Activated B cell treated with CpG ODN at 0.5 μM for 24 hours (primary cell): ENCODE results near the gene NOXO1. TPM values are rescaled to one million over a fixed set of nuclear protein-coding genes. Genes with fewer than 3 reads are reported as not detected.

Source experiments
- ATAC-seq: fragments of 200-7000 bp; cut with Tn5 transposase; one replicate; pipeline ENCODE4 v1.10.0; 2021; ENCODE audit warnings: low read depth, mild to moderate bottlenecking, moderate library complexity
- CTCF ChIA-PET: fragments of 350-600 bp; sonication (Branson Sonifier 250); formaldehyde crosslinking; loops from one replicate; lab custom pipeline; 2021; ENCODE audit warnings: antibody characterized with exemption; lab: Charles Lee
- POLR2A ChIA-PET: fragments of 350-600 bp; sonication (Branson Sonifier 250); formaldehyde crosslinking; loops from one replicate; lab custom pipeline; 2021; ENCODE audit warnings: antibody characterized with exemption; lab: Charles Lee
- DNase-seq: peaks from one replicate; pipeline ENCODE4 v3.0.0; 2022
- H3K27ac Mint-ChIP-seq: one replicate; pipeline ENCODE4 v1.8.0; 2020; ENCODE audit warnings: mixed read lengths
- H3K27me3 Mint-ChIP-seq: one replicate; pipeline ENCODE4 v1.8.0; 2021; ENCODE audit warnings: mixed read lengths
- H3K36me3 Mint-ChIP-seq: one replicate; pipeline ENCODE4 v1.8.0; 2021; ENCODE audit warnings: low read depth, mixed read lengths
- H3K4me1 Mint-ChIP-seq: one replicate; pipeline ENCODE4 v1.8.0; 2021; ENCODE audit warnings: mixed read lengths
- H3K4me3 Mint-ChIP-seq: one replicate; pipeline ENCODE4 v1.8.0; 2020; ENCODE audit warnings: mild to moderate bottlenecking, mixed read lengths
- H3K9me3 Mint-ChIP-seq: one replicate; pipeline ENCODE4 v1.8.0; 2020; ENCODE audit warnings: mixed read lengths
- intact Hi-C: fragments of 100-400 bp; cut with micrococcal nuclease; formaldehyde crosslinking; loops from one replicate; pipeline ENCODE4 v1.15.1; 2024
- total RNA-seq: library from RNA; stranded (reverse); gene quantifications from 2 replicates; pipeline ENCODE4 v1.2.3, GENCODE V29; 2022
- TF ChIP-seq, protein P1 (sequence below): fragments of 200-600 bp; IDR thresholded peaks from one replicate; pipeline ENCODE4 v1.8.0; 2022; ENCODE audit warnings: antibody characterized with exemption, mild to moderate bottlenecking

NOXO1 gene
- total RNA-seq, 1 donor from 2014 or later = 0.73 TPM

GRCh38 chr16:2003827-2004641, 22.8 kb upstream of the NOXO1 start:
- peak; percentile 99 for ATAC-seq
- intact Hi-C loops = loop anchor here (1.0 to 5.0 kb wide), 3 partner anchors 12 to 498 kb away; no protein-coding TSS in a partner anchor
- peak; percentile 80 for DNase-seq
- H3K27ac Mint-ChIP-seq = no peak overlapping the region
- no peak overlapping the region for H3K4me3 Mint-ChIP-seq
- TF ChIP-seq, protein P1, sequence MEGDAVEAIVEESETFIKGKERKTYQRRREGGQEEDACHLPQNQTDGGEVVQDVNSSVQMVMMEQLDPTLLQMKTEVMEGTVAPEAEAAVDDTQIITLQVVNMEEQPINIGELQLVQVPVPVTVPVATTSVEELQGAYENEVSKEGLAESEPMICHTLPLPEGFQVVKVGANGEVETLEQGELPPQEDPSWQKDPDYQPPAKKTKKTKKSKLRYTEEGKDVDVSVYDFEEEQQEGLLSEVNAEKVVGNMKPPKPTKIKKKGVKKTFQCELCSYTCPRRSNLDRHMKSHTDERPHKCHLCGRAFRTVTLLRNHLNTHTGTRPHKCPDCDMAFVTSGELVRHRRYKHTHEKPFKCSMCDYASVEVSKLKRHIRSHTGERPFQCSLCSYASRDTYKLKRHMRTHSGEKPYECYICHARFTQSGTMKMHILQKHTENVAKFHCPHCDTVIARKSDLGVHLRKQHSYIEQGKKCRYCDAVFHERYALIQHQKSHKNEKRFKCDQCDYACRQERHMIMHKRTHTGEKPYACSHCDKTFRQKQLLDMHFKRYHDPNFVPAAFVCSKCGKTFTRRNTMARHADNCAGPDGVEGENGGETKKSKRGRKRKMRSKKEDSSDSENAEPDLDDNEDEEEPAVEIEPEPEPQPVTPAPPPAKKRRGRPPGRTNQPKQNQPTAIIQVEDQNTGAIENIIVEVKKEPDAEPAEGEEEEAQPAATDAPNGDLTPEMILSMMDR = peak; percentile 47
- peaks cover 36% of the 10 kb centered on the region for H3K36me3 Mint-ChIP-seq
- peaks cover 38% of the 10 kb centered on the region for H3K4me1 Mint-ChIP-seq
- ChIA-PET CTCF (interaction anchor here (0.6 to 3.0 kb wide), 16 partner anchors 10 to 483 kb away, joined by 3 to 25 read pairs (median 4); partner anchors contain the start of genes ECI1, GFER, NPW and NTHL1), POLR2A (interaction anchor here (0.9 to 3.3 kb wide), 7 partner anchors 13 to 150 kb away, joined by 3 to 36 read pairs (median 6); partner anchors contain the start of genes NOXO1, NTHL1, RAB26 and RPS2)
- H3K9me3 Mint-ChIP-seq = no peaks in the 10 kb centered on the region
- H3K27me3 Mint-ChIP-seq = no peaks in the 10 kb centered on the region

GRCh38 chr16:2003231-2003826, 22.1 kb upstream of the NOXO1 start:
- DNase-seq = no peak
- intact Hi-C loops = loop anchor here (5.0 kb wide), 1 partner anchor 499 kb away; no protein-coding TSS in a partner anchor

DNA sequence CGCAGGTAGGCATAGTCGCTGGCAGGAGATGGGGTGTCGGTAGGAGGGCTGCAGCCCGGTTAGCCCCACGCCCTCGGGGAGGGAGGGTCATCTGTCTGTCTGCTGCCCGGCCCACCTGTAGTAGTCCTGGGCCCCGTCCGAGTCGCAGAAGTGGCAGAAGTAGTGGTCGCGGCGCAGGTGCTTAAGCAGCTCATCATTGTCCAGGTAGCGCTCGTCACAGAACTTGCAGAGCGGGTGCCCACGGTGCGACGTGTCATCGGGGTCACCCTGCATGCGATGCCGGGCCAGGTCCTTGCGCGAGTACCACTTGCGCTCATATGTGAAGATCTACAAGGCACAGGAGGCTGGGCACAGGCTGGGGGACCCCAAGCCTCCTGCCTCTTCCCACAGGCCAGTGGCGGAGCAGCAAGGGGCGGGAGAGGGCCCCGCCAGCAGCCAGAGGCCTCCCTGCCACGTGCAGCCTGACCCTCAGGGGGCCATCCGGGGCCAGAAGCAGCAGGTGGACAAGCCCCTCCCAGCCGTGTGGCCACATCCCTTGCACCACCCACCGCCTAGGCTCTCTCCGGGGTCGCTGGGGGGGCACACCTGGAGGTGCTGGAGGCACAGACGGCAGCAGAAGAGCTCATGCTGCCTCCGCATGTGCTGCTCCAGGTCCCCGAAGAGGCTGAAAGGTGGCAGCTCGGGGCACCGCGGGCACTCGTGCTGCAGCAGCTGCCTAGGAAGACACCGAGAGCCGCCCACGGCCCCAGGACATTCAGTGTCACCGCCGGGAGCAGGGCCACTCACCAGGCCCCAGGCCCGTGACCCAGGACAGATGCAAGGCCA, 21.3 kb upstream of the NOXO1 start:
- CTCF ChIA-PET = interaction anchor here (1.1 to 3.0 kb wide), 3 partner anchors 138 to 152 kb away, joined by 3 to 25 read pairs (median 14); partner anchors contain the start of gene TRAF7
- peaks cover 24% of the 10 kb centered on the region for H3K4me1 Mint-ChIP-seq

More at GRCh38 chr16:2003231-2003826, 22.1 kb upstream of the NOXO1 start:
- H3K4me3 Mint-ChIP-seq = no peak overlapping the region
- ATAC-seq = no peak
- peaks cover 41% of the 10 kb centered on the region for H3K36me3 Mint-ChIP-seq
- POLR2A ChIA-PET = interaction anchor here (0.6 to 3.3 kb wide), 7 partner anchors 12 to 707 kb away, joined by 3 to 36 read pairs (median 5); partner anchors contain the start of genes NOXO1, NTHL1, RPS2 and TRAF7
- CTCF ChIA-PET = interaction anchor here (0.6 to 3.0 kb wide), 12 partner anchors 10 to 483 kb away, joined by 3 to 25 read pairs (median 4); partner anchors contain the start of genes NPW, NTHL1, TRAF7 and TSC2
- H3K27me3 Mint-ChIP-seq = no peaks in the 10 kb centered on the region
- no peaks in the 10 kb centered on the region for H3K9me3 Mint-ChIP-seq
- H3K27ac Mint-ChIP-seq = no peak overlapping the region
- H3K4me1 Mint-ChIP-seq = peaks cover 31% of the 10 kb centered on the region
- TF ChIP-seq, protein P1 = no peak

More for the DNA sequence above, 21.3 kb upstream of the NOXO1 start:
- POLR2A ChIA-PET = interaction anchor here (0.6 to 3.3 kb wide), 5 partner anchors 38 to 707 kb away, joined by 3 to 36 read pairs (median 4); partner anchors contain the start of genes NTHL1, RPS2, TRAF7 and TSC2
- intact Hi-C loops = loop anchor here (5.0 kb wide), 1 partner anchor 500 kb away; no protein-coding TSS in a partner anchor
- Mint-ChIP-seq H3K9me3 (no peaks in the 10 kb centered on the region), H3K27me3 (no peaks in the 10 kb centered on the region), H3K4me3 (no peak overlapping the region), H3K27ac (no peak overlapping the region), H3K36me3 (peaks cover 45% of the 10 kb centered on the region)
- TF ChIP-seq, protein P1 = no peak
- ATAC-seq = no peak
- DNase-seq = no peak
